HTERT RPE-1 (cell line): ENCODE data around the gene PKN3.

Experiments used
- in situ Hi-C: fragments of 300-500 bp; cut with MboI; formaldehyde crosslinking; loops from 4 replicates; pipeline ENCODE4 v1.14.3; 2020; ENCODE audit warnings: low sequenced_read_pairs

PKN3 gene

GRCh38 chr9:128733256-128733655, 31.0 kb downstream of the PKN3 start:
- in situ Hi-C loops = no loop called here

- in situ Hi-C loops = no loop called here
Measured at GRCh38 chr9:128735373-128735772, 33.1 kb downstream of the PKN3 start.

DNA sequence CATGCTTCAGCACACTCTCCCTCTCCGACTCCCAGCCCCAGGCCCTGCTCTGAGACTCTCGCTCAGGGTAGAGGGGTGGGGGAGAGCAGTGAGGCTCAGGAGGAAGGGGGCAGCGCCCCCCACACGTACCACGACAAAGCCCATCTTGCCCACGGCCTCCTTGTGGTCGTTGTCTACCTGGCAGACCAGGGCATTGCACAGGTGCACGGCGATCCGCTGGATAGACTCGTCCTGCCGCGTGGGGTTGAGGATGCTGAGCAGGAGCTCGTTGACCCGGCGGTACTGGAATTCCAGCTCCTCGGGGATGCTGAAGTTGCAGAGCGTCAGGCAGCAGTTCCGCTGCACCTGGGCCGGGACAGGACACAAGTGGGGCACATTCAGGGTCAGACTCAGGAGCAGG, 40.1 kb downstream of the PKN3 start:
- in situ Hi-C loops = no loop called here

- in situ Hi-C loops = no loop called here
Measured at GRCh38 chr9:128743421-128743820, 41.1 kb downstream of the PKN3 start.

DNA sequence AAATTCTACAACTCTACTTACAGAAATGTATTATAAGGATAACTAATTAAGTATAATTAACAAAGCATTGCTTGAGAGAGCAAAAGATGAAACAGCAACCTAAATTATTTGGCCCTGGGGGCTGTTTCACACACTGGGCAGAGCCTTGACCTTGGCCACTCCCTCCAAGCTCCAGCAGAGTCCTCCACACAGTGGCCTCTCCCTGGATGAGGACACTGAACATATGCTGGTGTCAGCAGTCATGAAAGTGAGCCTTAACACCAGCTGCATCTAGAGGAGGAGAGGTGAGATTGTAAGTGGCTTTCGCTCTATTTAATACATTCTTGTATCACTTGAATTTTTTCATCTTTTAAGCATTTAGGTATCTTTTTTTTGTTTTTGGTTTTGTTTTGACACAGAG, 44.9 kb downstream of the PKN3 start:
- in situ Hi-C loops = no loop called here

DNA sequence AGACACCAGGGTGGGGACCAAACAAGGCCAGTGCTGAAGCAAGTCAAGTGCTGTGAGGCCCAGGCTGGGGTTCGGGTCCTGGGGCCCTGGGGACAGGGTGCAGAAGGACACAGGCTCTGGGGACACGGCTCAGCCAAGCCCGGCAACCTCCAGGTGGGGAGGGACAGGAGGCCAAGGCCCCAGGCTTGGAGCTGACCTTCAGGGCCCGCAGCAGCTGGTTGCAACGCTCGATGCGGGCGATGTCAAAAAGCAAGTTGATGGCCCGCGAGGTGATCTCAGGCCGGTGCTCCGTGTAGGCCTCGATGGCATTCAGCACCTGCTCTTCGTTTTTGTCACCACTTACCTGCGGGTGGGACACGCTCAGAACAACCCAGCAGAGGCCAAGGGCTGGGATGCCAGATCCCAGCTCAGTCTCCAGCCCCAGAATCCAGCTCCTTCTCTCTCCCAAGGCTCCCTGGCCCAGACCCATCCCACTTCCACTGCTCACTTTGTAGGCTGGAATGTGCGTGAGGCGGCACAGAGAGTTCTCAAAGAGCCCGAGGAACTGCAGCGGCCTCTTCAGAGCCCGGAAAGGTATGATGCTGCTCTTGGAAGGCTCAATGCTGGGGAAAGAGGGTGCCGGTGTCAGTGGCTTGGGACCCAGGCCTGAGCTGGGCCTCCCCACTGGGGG, 48.8 kb downstream of the PKN3 start:
- in situ Hi-C loops = no loop called here

DNA sequence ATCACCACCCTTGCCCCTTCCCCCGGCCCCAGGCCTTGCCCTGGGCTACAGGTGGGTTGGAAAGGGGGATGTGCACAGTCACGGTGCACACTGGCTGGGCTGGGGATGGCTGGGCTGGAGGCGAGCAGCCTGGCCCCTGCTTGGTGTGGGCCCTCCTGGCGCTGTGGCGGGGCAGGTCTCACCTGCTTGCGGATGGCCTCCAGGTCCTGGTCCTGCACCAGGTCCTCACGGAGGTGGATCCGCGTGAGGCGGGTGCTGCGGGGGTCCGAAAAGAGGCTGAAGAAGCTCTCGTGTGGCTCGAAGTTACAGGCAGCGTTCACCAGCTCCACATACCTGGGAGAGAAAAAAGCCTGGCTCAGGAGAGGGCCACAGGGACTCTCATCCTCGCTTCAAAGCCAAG, 51.3 kb downstream of the PKN3 start:
- in situ Hi-C loops = no loop called here

- in situ Hi-C loops = no loop called here
Measured at GRCh38 chr9:128757602-128758001, 55.3 kb downstream of the PKN3 start.

GRCh38 chr9:128762671-128763449, 60.6 kb downstream of the PKN3 start:
- in situ Hi-C loops = no loop called here

DNA sequence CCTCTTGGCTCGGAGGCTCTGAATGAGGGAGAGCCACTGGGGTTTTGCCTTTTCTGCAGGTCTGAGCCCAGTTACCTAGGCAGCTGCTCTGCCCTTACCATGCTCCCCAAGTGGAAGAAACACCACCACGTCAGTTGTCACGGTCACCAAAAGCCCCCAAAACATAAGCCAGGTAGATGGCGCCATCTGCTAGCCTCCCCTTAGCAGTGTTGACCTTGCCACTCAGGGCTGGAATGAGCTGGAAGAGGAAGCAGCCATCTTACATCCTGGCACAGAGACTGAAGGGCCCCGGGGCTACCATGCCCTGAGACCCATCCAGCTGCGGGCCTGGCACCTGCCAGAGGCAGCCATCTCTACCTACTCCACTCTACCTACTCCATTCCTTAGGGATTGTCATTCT, 62.1 kb downstream of the PKN3 start:
- in situ Hi-C loops = no loop called here

- in situ Hi-C loops = no loop called here
Measured at GRCh38 chr9:128765499-128765898, 63.2 kb downstream of the PKN3 start.

GRCh38 chr9:128768606-128769005, 66.3 kb downstream of the PKN3 start:
- in situ Hi-C loops = no loop called here
